Osteoblast (primary cell): ENCODE data around the gene PLEKHA1. TPM values are rescaled to one million over a fixed set of nuclear protein-coding genes. Genes with fewer than 3 reads are reported as not detected.
A peak's percentile ranks its signal among the peaks of the same experiment; 100 is the strongest.

Source experiments
- DNase-seq: peaks from one replicate; pipeline ENCODE4 v3.0.0; 2011; ENCODE audit warnings: low spot score, mixed read lengths; ENCODE audit not compliant: insufficient read length; ENCODE audit errors: missing footprints
- H2AFZ ChIP-seq: 2 replicates; pipeline ENCODE4 v1.6.0; 2011; ENCODE audit warnings: mild to moderate bottlenecking, low read length
- H3K27ac ChIP-seq: 2 replicates; pipeline ENCODE4 v1.5.1; 2011; ENCODE audit warnings: mild to moderate bottlenecking, low read depth, low read length, moderate library complexity
- H3K27me3 ChIP-seq: 2 replicates; pipeline ENCODE4 v1.6.0; 2012; ENCODE audit warnings: mild to moderate bottlenecking, control low read depth, inconsistent platforms, low read length, moderate library complexity; ENCODE audit not compliant: insufficient read depth
- H3K36me3 ChIP-seq: 2 replicates; pipeline ENCODE4 v1.5.1; 2011; ENCODE audit warnings: mild to moderate bottlenecking, low read length, control low read depth, moderate library complexity; ENCODE audit not compliant: insufficient read depth
- H3K4me1 ChIP-seq: 2 replicates; pipeline ENCODE4 v1.5.1; 2011; ENCODE audit warnings: mild to moderate bottlenecking, low read length, control low read depth, moderate library complexity; ENCODE audit not compliant: insufficient read depth
- H3K4me2 ChIP-seq: 2 replicates; pipeline ENCODE4 v1.6.0; 2011; ENCODE audit warnings: mild to moderate bottlenecking, low read length; ENCODE audit not compliant: insufficient read depth
- H3K4me3 ChIP-seq: fragments of 200-600 bp; sonication (generic); 3 replicates; pipeline ENCODE4 v1.5.1; 2012; ENCODE audit warnings: mild to moderate bottlenecking, low read length, inconsistent platforms; ENCODE audit not compliant: insufficient read depth
- H3K79me2 ChIP-seq: 2 replicates; pipeline ENCODE4 v1.6.0; 2012; ENCODE audit warnings: mild to moderate bottlenecking, low read length, control low read depth, inconsistent platforms; ENCODE audit not compliant: insufficient read depth
- H3K9me3 ChIP-seq: 2 replicates; pipeline ENCODE4 v1.5.1; 2011; ENCODE audit warnings: low read depth, low read length, control low read depth
- H4K20me1 ChIP-seq: 2 replicates; pipeline ENCODE4 v1.6.0; 2012; ENCODE audit warnings: mild to moderate bottlenecking, low read length, control low read depth; ENCODE audit not compliant: insufficient read depth
- CTCF ChIP-seq: IDR thresholded peaks from 2 replicates; pipeline ENCODE4 v1.5.1; 2011; ENCODE audit warnings: mild to moderate bottlenecking, low read depth, low read length, moderate library complexity; ENCODE audit errors: extremely low read depth
- total RNA-seq: library from RNA; depleted of rRNA; stranded (reverse); fragments of >200 nt; gene quantifications from 2 replicates; pipeline ENCODE4 v1.2.3, GENCODE V29; 2012

Gene PLEKHA1
- total RNA-seq, 1 donor: 17.4 TPM

GRCh38 chr10:122460891-122461293 lies 86.4 kb downstream of the PLEKHA1 start:
- Histone ChIP-seq H3K27ac (no peak overlapping the region), H3K4me1 (peaks cover 14% of the 10 kb centered on the region), H3K9me3 (no peaks in the 10 kb centered on the region), H3K4me2 (peak overlapping the region; percentile 80), H3K36me3 (no peaks in the 10 kb centered on the region), H4K20me1 (peaks cover 31% of the 10 kb centered on the region), H3K4me3 (peak overlapping the region; percentile 85), H3K27me3 (peaks cover 8% of the 10 kb centered on the region), H3K79me2 (peaks cover 31% of the 10 kb centered on the region), H2AFZ (peak overlapping the region; percentile 72)
- no peak for TF ChIP-seq CTCF
- peak; percentile 31 for DNase-seq

GRCh38 chr10:122461367-122461728 lies 86.8 kb downstream of the PLEKHA1 start, which contains the start of gene HTRA1:
TSS of gene HTRA1 (plus strand) at chr10:122461553. CDS start at chr10:122461653, 100 bp downstream.
- Histone ChIP-seq H3K79me2 (peaks cover 34% of the 10 kb centered on the region), H3K9me3 (no peaks in the 10 kb centered on the region), H3K27ac (peak within 1 kb of the TSS; percentile 60), H3K27me3 (peaks cover 8% of the 10 kb centered on the region), H3K36me3 (no peaks in the 10 kb centered on the region), H4K20me1 (peaks cover 31% of the 10 kb centered on the region), H3K4me1 (peaks cover 14% of the 10 kb centered on the region), H2AFZ (peak within 1 kb of the TSS; percentile 88), H3K4me2 (peak within 1 kb of the TSS; percentile 83), H3K4me3 (peak within 1 kb of the TSS; percentile 85)
- DNase-seq: peak; percentile 98
- no peak for TF ChIP-seq CTCF

GRCh38 chr10:122461729-122462532 lies 87.4 kb downstream of the PLEKHA1 start:
- H3K4me3 ChIP-seq: peak overlapping the region; percentile 85
- H3K79me2 ChIP-seq: peaks cover 40% of the 10 kb centered on the region
- H3K4me1 ChIP-seq: peaks cover 14% of the 10 kb centered on the region
- peak; percentile 88 for DNase-seq
- H3K4me2 ChIP-seq: peak overlapping the region; percentile 83
- H4K20me1 ChIP-seq: peaks cover 35% of the 10 kb centered on the region
- H3K27me3 ChIP-seq: peaks cover 6% of the 10 kb centered on the region
- no peaks in the 10 kb centered on the region for H3K36me3 ChIP-seq
- no peaks in the 10 kb centered on the region for H3K9me3 ChIP-seq
- peak overlapping the region; percentile 60 for H3K27ac ChIP-seq
- no peak for TF ChIP-seq CTCF
- H2AFZ ChIP-seq: peak overlapping the region; percentile 88
